H1 (cell line): ENCODE data around the gene RAET1E. TPM values are rescaled to one million over a fixed set of nuclear protein-coding genes. Genes with fewer than 3 reads are reported as not detected.

ENCODE experiments used
- CTCF ChIA-PET: fragments of 300-600 bp; sonication (Branson Sonifier 250); formaldehyde crosslinking; loops from one replicate; lab custom pipeline; 2021; ENCODE audit not compliant: partially characterized antibody; lab: Charles Lee
- POLR2A ChIA-PET: fragments of 300-600 bp; sonication (Branson Sonifier 250); formaldehyde crosslinking; loops from one replicate; lab custom pipeline; 2021; ENCODE audit warnings: inconsistent platforms; ENCODE audit not compliant: partially characterized antibody; lab: Charles Lee
- DNase-seq, 2 experiments: peaks; one replicate each; pipeline versions ENCODE4 v3.0.0 to v3.0.0-alpha.2; 2010 to 2022; ENCODE audit warnings: low spot score in 2 of 2, low read depth in 1 of 2, mixed read lengths in 1 of 2
- FAIRE-seq: peaks from 2 replicates; lab custom pipeline; 2011; peaks lifted over from hg19 to GRCh38; lab: Jason Lieb, UNC
- H2AFZ ChIP-seq: 2 replicates; pipeline ENCODE4 v1.8.1; 2012; ENCODE audit warnings: low read length, inconsistent platforms
- H2AK5ac ChIP-seq: 2 replicates; pipeline ENCODE4 v1.6.1; 2013; ENCODE audit warnings: low read depth, low read length
- H2BK120ac ChIP-seq: replicated peaks from 2 replicates; pipeline ENCODE3; 2013; ENCODE audit warnings: low read depth, low read length, inconsistent platforms
- H2BK12ac ChIP-seq: 2 replicates; pipeline ENCODE4 v1.6.1; 2013; ENCODE audit warnings: low read depth, low read length
- H2BK15ac ChIP-seq: 2 replicates; pipeline ENCODE4 v1.6.1; 2013; ENCODE audit warnings: low read length
- H2BK20ac ChIP-seq: 2 replicates; pipeline ENCODE4 v1.6.1; 2013; ENCODE audit warnings: low read length
- H2BK5ac ChIP-seq: 2 replicates; pipeline ENCODE4 v1.6.1; 2013; ENCODE audit warnings: low read depth, low read length
- H3K14ac ChIP-seq: 2 replicates; pipeline ENCODE4 v1.6.1; 2013; ENCODE audit warnings: inconsistent platforms; ENCODE audit not compliant: insufficient read length
- H3K18ac ChIP-seq: 2 replicates; pipeline ENCODE4 v1.6.1; 2013; ENCODE audit warnings: low read length; ENCODE audit errors: extremely low read depth
- H3K23ac ChIP-seq: 2 replicates; pipeline ENCODE4 v1.6.1; 2013; ENCODE audit warnings: inconsistent platforms; ENCODE audit not compliant: insufficient read length
- H3K23me2 ChIP-seq: 2 replicates; pipeline ENCODE4 v1.6.1; 2013; ENCODE audit warnings: low read depth, low read length
- H3K27ac ChIP-seq: 2 replicates; pipeline ENCODE4 v1.6.1; 2011; ENCODE audit warnings: low read depth, low read length, inconsistent platforms
- H3K27me3 ChIP-seq, 4 experiments: replicated peaks in 1 of 4; 1 replicate in 1 of 4; 2 replicates in 3 of 4; pipeline versions ENCODE4 v1.6.1 to v1.8.1; 2011 to 2013; ENCODE audit warnings: low read length in 3 of 4, mild to moderate bottlenecking in 3 of 4, inconsistent platforms in 2 of 4, mixed read lengths in 2 of 4, moderate library complexity in 1 of 4; ENCODE audit not compliant: control insufficient read depth in 3 of 4, insufficient read depth in 3 of 4; ENCODE audit errors: extremely low read depth in 1 of 4
- H3K36me3 ChIP-seq, 4 experiments: 2 replicates each; pipeline versions ENCODE4 v1.6.1 to v1.8.1; 2011 to 2013; ENCODE audit warnings: mild to moderate bottlenecking in 4 of 4, low read length in 3 of 4, moderate library complexity in 2 of 4, control low read depth in 1 of 4, inconsistent platforms in 1 of 4; ENCODE audit not compliant: insufficient read depth in 4 of 4, control insufficient read depth in 2 of 4
- H3K4ac ChIP-seq: replicated peaks from 2 replicates; pipeline ENCODE3; 2013; ENCODE audit warnings: low read length, low read depth, mixed read lengths, inconsistent platforms; ENCODE audit not compliant: insufficient read length
- H3K4me1 ChIP-seq, 4 experiments: replicated peaks in 1 of 4; 1 replicate in 1 of 4; 2 replicates in 3 of 4; pipeline versions ENCODE4 v1.6.1 to v1.8.1; 2011 to 2013; ENCODE audit warnings: low read length in 3 of 4, inconsistent platforms in 2 of 4, mixed read lengths in 1 of 4; ENCODE audit not compliant: insufficient read depth in 4 of 4, control insufficient read depth in 3 of 4
- H3K4me2 ChIP-seq, 2 experiments: 2 replicates each; pipeline versions ENCODE4 v1.6.1 to v1.8.1; 2011 to 2013; ENCODE audit warnings: low read depth in 2 of 2, low read length in 2 of 2, control low read depth in 1 of 2, inconsistent platforms in 1 of 2, mild to moderate bottlenecking in 1 of 2; ENCODE audit not compliant: insufficient read depth in 1 of 2
- H3K4me3 ChIP-seq, 4 experiments: fragments of 200-600, 300-600 bp in 1 of 4; sonication (generic), shearing (Covaris generic), sonication (Bioruptor Twin) in 1 of 4; 2 replicates each; pipeline versions ENCODE4 v1.5.1 to v1.8.1; 2011 to 2016; ENCODE audit warnings: low read length in 4 of 4, low read depth in 3 of 4, control low read depth in 2 of 4, inconsistent platforms in 2 of 4, mild to moderate bottlenecking in 2 of 4, mixed read lengths in 1 of 4, moderate library complexity in 1 of 4; ENCODE audit not compliant: insufficient read depth in 2 of 4; ENCODE audit errors: extremely low read depth in 1 of 4
- H3K56ac ChIP-seq: replicated peaks from 2 replicates; pipeline ENCODE3; 2013; ENCODE audit warnings: low read depth, mild to moderate bottlenecking, mixed read lengths, low read length, inconsistent platforms; ENCODE audit not compliant: insufficient read length
- H3K79me1 ChIP-seq: 2 replicates; pipeline ENCODE4 v1.6.1; 2013; ENCODE audit warnings: low read depth, low read length, control low read depth
- H3K79me2 ChIP-seq, 2 experiments: 2 replicates each; pipeline versions ENCODE4 v1.6.1 to v1.8.1; 2012 to 2013; ENCODE audit warnings: low read length in 2 of 2, mild to moderate bottlenecking in 2 of 2, inconsistent platforms in 1 of 2; ENCODE audit not compliant: insufficient read depth in 2 of 2, control insufficient read depth in 1 of 2
- H3K9ac ChIP-seq, 4 experiments: replicated peaks in 1 of 4; 1 replicate in 1 of 4; 2 replicates in 3 of 4; pipeline versions ENCODE4 v1.6.1 to v1.8.1; 2011 to 2013; ENCODE audit warnings: low read depth in 3 of 4, low read length in 3 of 4, control low read depth in 2 of 4, mild to moderate bottlenecking in 2 of 4, moderate library complexity in 2 of 4, inconsistent platforms in 1 of 4; ENCODE audit errors: extremely low read depth in 1 of 4
- H3K9me3 ChIP-seq, 2 experiments: 2 replicates each; pipeline versions ENCODE4 v1.6.1 to v1.8.1; 2012 to 2013; ENCODE audit warnings: mild to moderate bottlenecking in 2 of 2, moderate library complexity in 2 of 2, control low read depth in 1 of 2, inconsistent platforms in 1 of 2, low read depth in 1 of 2, low read length in 1 of 2, mixed read lengths in 1 of 2; ENCODE audit not compliant: insufficient read depth in 2 of 2
- H4K20me1 ChIP-seq, 2 experiments: replicated peaks in 1 of 2; 2 replicates each; pipeline versions ENCODE3 to v1.8.1; 2011 to 2013; ENCODE audit warnings: inconsistent platforms in 2 of 2, low read length in 2 of 2, mild to moderate bottlenecking in 1 of 2; ENCODE audit not compliant: insufficient read depth in 2 of 2, control insufficient read depth in 1 of 2
- H4K5ac ChIP-seq: 2 replicates; pipeline ENCODE4 v1.6.1; 2013; ENCODE audit warnings: low read length, low read depth, mixed read lengths, inconsistent platforms; ENCODE audit not compliant: insufficient read length
- H4K8ac ChIP-seq: 2 replicates; pipeline ENCODE4 v1.8.0; 2013; ENCODE audit warnings: mild to moderate bottlenecking, moderate library complexity, low read length, inconsistent platforms; ENCODE audit not compliant: insufficient read depth; ENCODE audit errors: extremely low read depth
- H4K91ac ChIP-seq: replicated peaks from 2 replicates; pipeline ENCODE3; 2013; ENCODE audit warnings: low read length, mixed read lengths, inconsistent platforms; ENCODE audit not compliant: insufficient read length
- CHD1 ChIP-seq: IDR thresholded peaks from 2 replicates; pipeline ENCODE4 v1.6.1; 2012; ENCODE audit warnings: low read depth, low read length, improper control_type of control experiment
- KDM4A ChIP-seq: IDR thresholded peaks from one replicate; pipeline ENCODE4 v1.7.1; 2012; ENCODE audit warnings: low read depth, mild to moderate bottlenecking, moderate library complexity, low read length, inconsistent platforms; ENCODE audit not compliant: severe bottlenecking
- WGBS, 2 experiments: shearing (Covaris generic) in 1 of 2; methylation state at CpG; one replicate each; pipeline versions ENCODE4 v1.1.6 to v1.1.7; 2013 to 2015; ENCODE audit warnings: low lambda C conversion rate in 2 of 2, mixed read lengths in 2 of 2, inconsistent platforms in 1 of 2, low coverage in 1 of 2, missing lambda C conversion rate in 1 of 2; ENCODE audit not compliant: insufficient replicate concordance in 2 of 2, insufficient coverage in 1 of 2, insufficient read length in 1 of 2; ENCODE audit errors: extremely low coverage in 1 of 2, missing lambda C conversion rate in 1 of 2; 5-methylcytosine and 5-hydroxymethylcytosine counted together
- polyA plus RNA-seq, 7 experiments: library from polyadenylated mRNA; depleted of rRNA in 3 of 7; stranded (reverse) in 5 of 7; unstranded in 2 of 7; fragments of >200 nt in 5 of 7; fragments of 200-250 nt in 2 of 7; gene quantifications; 1 replicate in 5 of 7; 2 replicates in 1 of 7; 4 replicates in 1 of 7; pipeline versions ENCODE4 v1.2.1 to v1.2.3, GENCODE V29; 2011 to 2013; ENCODE audit warnings: missing spikeins in 2 of 7, mixed read lengths in 2 of 7
- total RNA-seq: library from RNA; stranded (reverse); fragmentation: NEBNext Ultra II Directional; extraction: Animal tissue kit (Norgen Biotek cat#: 25700); gene quantifications from 2 replicates; pipeline ENCODE4 v1.2.1, GENCODE V29; 2021

Gene RAET1E
- total and polyA plus RNA-seq, 2 of the 8 experiments (the other 6 are each of a cell fraction or from before 2014, with no cell fraction given), result not detected

GRCh38 chr6:149907317-149907716, 9.4 kb upstream of the RAET1E start:
- no peak overlapping the region for H3K4ac ChIP-seq
- no peak overlapping the region for H3K18ac ChIP-seq
- H3K79me1 ChIP-seq, result no peaks in the 10 kb centered on the region
- H4K5ac ChIP-seq, result no peak overlapping the region
- no peak overlapping the region for H3K9ac ChIP-seq
- DNase-seq (no peak), FAIRE-seq (no peak)
- no peak overlapping the region for H2AFZ ChIP-seq
- no peaks in the 10 kb centered on the region for H3K79me2 ChIP-seq
- no peak overlapping the region for H3K4me3 ChIP-seq
- no peaks in the 10 kb centered on the region for H4K20me1 ChIP-seq
- no peak overlapping the region for H2BK20ac ChIP-seq
- H2BK12ac ChIP-seq, result no peak overlapping the region
- H3K14ac ChIP-seq, result no peak overlapping the region
- no peak overlapping the region for H2BK120ac ChIP-seq
- H3K27me3 ChIP-seq, result no peaks in the 10 kb centered on the region
- H4K8ac ChIP-seq, result no peak overlapping the region
- H2BK5ac ChIP-seq, result no peak overlapping the region
- no peaks in the 10 kb centered on the region for H3K23me2 ChIP-seq
- H2BK15ac ChIP-seq, result no peak overlapping the region
- WGBS, 2 experiments, result 86% methylated on average over 2 of the region's 2 CpGs; no CpG with 5 or more reads in 1 of the 2 experiments
- no peak overlapping the region for H3K27ac ChIP-seq
- POLR2A ChIA-PET, result no interaction called here
- TF ChIP-seq KDM4A (no peak), CHD1 (no peak)
- H2AK5ac ChIP-seq, result no peak overlapping the region
- no peak overlapping the region for H3K23ac ChIP-seq
- H3K4me1 ChIP-seq, result no peaks in the 10 kb centered on the region
- no peaks in the 10 kb centered on the region for H3K36me3 ChIP-seq
- no peak overlapping the region for H3K4me2 ChIP-seq
- H3K56ac ChIP-seq, result no peak overlapping the region
- no peak overlapping the region for H4K91ac ChIP-seq
- peaks cover 15 to 22% of the 10 kb centered on the region in 2 experiments; a peak in 3 of 4 replicates for H3K9me3 ChIP-seq
- CTCF ChIA-PET, result interaction anchor here (4.6 to 4.8 kb wide), 2 partner anchors 12 to 72 kb away, joined by 15 to 26 read pairs; no protein-coding TSS in a partner anchor
